ENCODE results near the gene HOMER2. TPM values are rescaled to one million over a fixed set of nuclear protein-coding genes. Genes with fewer than 3 reads are reported as not detected.

HOMER2 gene
- total and polyA plus RNA-seq, 9 of the 15 experiments (the other 6 are each of a cell fraction or from before 2014, with no cell fraction given): 0.13 to 0.47 (median 0.29) TPM; not detected in 1

GRCh38 chr15:82848241-82848993 is 104.1 kb downstream of the HOMER2 start:
- FAIRE-seq: no peak
- Histone ChIP-seq H3K4me2 (ENCODE audit: insufficient read depth, low read length) (no peak overlapping the region), H2AFZ (ENCODE audit: low read depth, low read length) (peak overlapping the region; percentile 95; the same call in 1 of the 2 replicates), H3K9me1 (ENCODE audit: control insufficient read depth, insufficient read depth, low read length) (no peaks in the 10 kb centered on the region), H3K36me3 (ENCODE audit: control insufficient read depth, insufficient read depth, low read length) (no peaks in the 10 kb centered on the region), H3K27me3 (ENCODE audit: control insufficient read depth in 2 of 2, insufficient read depth in 2 of 2, low read length in 2 of 2) (no peaks in the 10 kb centered on the region), H3K4me3 (no peak overlapping the region), H3K9ac (ENCODE audit: insufficient read depth in 1 of 2, low read depth in 2 of 2, low read length in 2 of 2) (peak overlapping the region in 1 of 2 experiments; percentile 52; a peak in 2 of 4 replicates), H3K27ac (ENCODE audit: extremely low read depth, low read depth, low read length) (no peak overlapping the region), H4K20me1 (replicated peaks; ENCODE audit: control insufficient read depth, insufficient read depth, low read length) (no peaks in the 10 kb centered on the region), H3K9me3 (replicated peaks; ENCODE audit: control insufficient read depth, insufficient read depth, low read depth, low read length) (no peaks in the 10 kb centered on the region; the same call in 1 of the 2 replicates), H3K4me1 (replicated peaks in 1 of 2; ENCODE audit: control insufficient read depth in 2 of 2, insufficient read depth in 2 of 2, low read length in 2 of 2) (peaks cover 35 to 50% of the 10 kb centered on the region in 2 experiments; a peak in 4 of 5 replicates), H3K79me2 (ENCODE audit: control insufficient read depth, insufficient read depth, low read length) (no peaks in the 10 kb centered on the region)
- no peak for ATAC-seq
- in situ Hi-C loops (cut with MboI): no loop called here
- 72% methylated on average over 8 of the region's 9 CpGs for WGBS (ENCODE audit: insufficient coverage, low coverage, missing lambda C conversion rate)
- ChIA-PET CTCF (ENCODE audit: low intra/inter-chr PET ratio) (interaction anchor here (1.8 kb wide), 1 partner anchor 152 kb away, joined by 6 read pairs; no protein-coding TSS in a partner anchor), POLR2A (interaction anchor here (0.5 to 3.3 kb wide), 4 partner anchors 8 to 279 kb away, joined by 3 to 14 read pairs (median 4); no protein-coding TSS in a partner anchor)
- no peak for DNase-seq (ENCODE audit: extremely low read depth in 1 of 4, low spot score in 3 of 4)
- intact Hi-C loops (cut with micrococcal nuclease): loop anchor here (5.0 kb wide), 2 partner anchors 36 to 359 kb away; partner anchors contain the start of gene HDGFL3
- no peak for TF ChIP-seq ILF3 (IDR thresholded peaks at IDR 0.05; ENCODE audit: borderline replicate concordance)
- BruUV-seq (replicated peaks): no TSS peak

GRCh38 chr15:82847703-82848102 is 104.8 kb downstream of the HOMER2 start:
- intact Hi-C loops (cut with micrococcal nuclease) (loop anchor here (5.0 kb wide), 2 partner anchors 35 to 360 kb away; partner anchors contain the start of gene HDGFL3), in situ Hi-C loops (cut with MboI) (no loop called here)
- Histone ChIP-seq H3K4me3 (no peak overlapping the region), H3K36me3 (ENCODE audit: control insufficient read depth, insufficient read depth, low read length) (no peaks in the 10 kb centered on the region), H3K4me1 (replicated peaks in 1 of 2; ENCODE audit: control insufficient read depth in 2 of 2, insufficient read depth in 2 of 2, low read length in 2 of 2) (peaks cover 35 to 45% of the 10 kb centered on the region in 2 experiments; a peak in 4 of 5 replicates), H3K9me3 (replicated peaks; ENCODE audit: control insufficient read depth, insufficient read depth, low read depth, low read length) (no peaks in the 10 kb centered on the region; the same call in 1 of the 2 replicates), H3K4me2 (ENCODE audit: insufficient read depth, low read length) (no peak overlapping the region), H3K27me3 (ENCODE audit: control insufficient read depth in 2 of 2, insufficient read depth in 2 of 2, low read length in 2 of 2) (no peaks in the 10 kb centered on the region), H3K79me2 (ENCODE audit: control insufficient read depth, insufficient read depth, low read length) (no peaks in the 10 kb centered on the region), H3K27ac (ENCODE audit: extremely low read depth, low read depth, low read length) (no peak overlapping the region), H3K9ac (ENCODE audit: insufficient read depth in 1 of 2, low read depth in 2 of 2, low read length in 2 of 2) (0 out of 4 replicates have a peak overlapping the region, but pooled peaks of 1 of the 2 experiments have one; percentile 11), H3K9me1 (ENCODE audit: control insufficient read depth, insufficient read depth, low read length) (no peaks in the 10 kb centered on the region), H4K20me1 (replicated peaks; ENCODE audit: control insufficient read depth, insufficient read depth, low read length) (no peaks in the 10 kb centered on the region), H2AFZ (ENCODE audit: low read depth, low read length) (peak overlapping the region; percentile 95)
- no peak for ATAC-seq
- WGBS (ENCODE audit: insufficient coverage, low coverage, missing lambda C conversion rate): 48% methylated on average over 7 of the region's 8 CpGs
- FAIRE-seq: no peak
- ChIA-PET CTCF (ENCODE audit: low intra/inter-chr PET ratio) (no interaction called here), POLR2A (interaction anchor here (0.9 to 3.3 kb wide), 2 partner anchors 10 to 36 kb away, joined by 3 to 14 read pairs; no protein-coding TSS in a partner anchor)
- no TSS peak for BruUV-seq (replicated peaks)
- no peak for DNase-seq (ENCODE audit: extremely low read depth in 1 of 4, low spot score in 3 of 4)
- TF ChIP-seq, protein P1, sequence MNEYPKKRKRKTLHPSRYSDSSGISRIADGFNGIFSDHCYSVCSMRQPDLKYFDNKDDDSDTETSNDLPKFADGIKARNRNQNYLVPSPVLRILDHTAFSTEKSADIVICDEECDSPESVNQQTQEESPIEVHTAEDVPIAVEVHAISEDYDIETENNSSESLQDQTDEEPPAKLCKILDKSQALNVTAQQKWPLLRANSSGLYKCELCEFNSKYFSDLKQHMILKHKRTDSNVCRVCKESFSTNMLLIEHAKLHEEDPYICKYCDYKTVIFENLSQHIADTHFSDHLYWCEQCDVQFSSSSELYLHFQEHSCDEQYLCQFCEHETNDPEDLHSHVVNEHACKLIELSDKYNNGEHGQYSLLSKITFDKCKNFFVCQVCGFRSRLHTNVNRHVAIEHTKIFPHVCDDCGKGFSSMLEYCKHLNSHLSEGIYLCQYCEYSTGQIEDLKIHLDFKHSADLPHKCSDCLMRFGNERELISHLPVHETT (CRISPR knock-in tag; conservative IDR thresholded peaks at IDR 0.05 in 1 of 2, IDR thresholded peaks at IDR 0.05 in 1 of 2): no peak
- TF ChIP-seq ZNF23 (CRISPR knock-in tag; IDR thresholded peaks at IDR 0.05): no peak
- TF ChIP-seq, protein P2, sequence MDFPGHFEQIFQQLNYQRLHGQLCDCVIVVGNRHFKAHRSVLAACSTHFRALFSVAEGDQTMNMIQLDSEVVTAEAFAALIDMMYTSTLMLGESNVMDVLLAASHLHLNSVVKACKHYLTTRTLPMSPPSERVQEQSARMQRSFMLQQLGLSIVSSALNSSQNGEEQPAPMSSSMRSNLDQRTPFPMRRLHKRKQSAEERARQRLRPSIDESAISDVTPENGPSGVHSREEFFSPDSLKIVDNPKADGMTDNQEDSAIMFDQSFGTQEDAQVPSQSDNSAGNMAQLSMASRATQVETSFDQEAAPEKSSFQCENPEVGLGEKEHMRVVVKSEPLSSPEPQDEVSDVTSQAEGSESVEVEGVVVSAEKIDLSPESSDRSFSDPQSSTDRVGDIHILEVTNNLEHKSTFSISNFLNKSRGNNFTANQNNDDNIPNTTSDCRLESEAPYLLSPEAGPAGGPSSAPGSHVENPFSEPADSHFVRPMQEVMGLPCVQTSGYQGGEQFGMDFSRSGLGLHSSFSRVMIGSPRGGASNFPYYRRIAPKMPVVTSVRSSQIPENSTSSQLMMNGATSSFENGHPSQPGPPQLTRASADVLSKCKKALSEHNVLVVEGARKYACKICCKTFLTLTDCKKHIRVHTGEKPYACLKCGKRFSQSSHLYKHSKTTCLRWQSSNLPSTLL (IDR thresholded peaks at IDR 0.05): no peak
- TF ChIP-seq ZNF511 (CRISPR knock-in tag; IDR thresholded peaks at IDR 0.05): no peak
- no peak for TF ChIP-seq ZNF263 (CRISPR knock-in tag; IDR thresholded peaks at IDR 0.05; ENCODE audit: borderline replicate concordance)
- no peak for TF ChIP-seq ZBTB26 (CRISPR knock-in tag; IDR thresholded peaks at IDR 0.05)

Measured in K562 (cell line).